Central memory CD8-positive, alpha-beta T cell (primary cell): Measurements from ENCODE around the gene HMCES.

Experiments used
- ATAC-seq: fragments of 150-1000 bp; cut with Tn5 transposase; replicated peaks from 2 replicates; pipeline ENCODE4 v1.10.0; 2022; ENCODE audit warnings: mild to moderate bottlenecking, moderate FRiP score, moderate number of reproducible peaks; ENCODE audit not compliant: poor library complexity, severe bottlenecking; ENCODE audit errors: extremely low read depth
- DNase-seq, 2 donors: peaks; one replicate each; pipeline ENCODE4 v3.0.0; 2021; ENCODE audit warnings: low spot score in 2 of 2
- H3K27ac Mint-ChIP-seq: one replicate; pipeline ENCODE4 v1.8.0; 2022; ENCODE audit warnings: low read depth, mild to moderate bottlenecking, moderate library complexity, mixed read lengths
- H3K27me3 Mint-ChIP-seq: one replicate; pipeline ENCODE4 v1.8.0; 2022; ENCODE audit warnings: mixed read lengths
- H3K36me3 Mint-ChIP-seq: one replicate; pipeline ENCODE4 v1.8.0; 2022; ENCODE audit warnings: mild to moderate bottlenecking, moderate library complexity, mixed read lengths; ENCODE audit not compliant: insufficient read depth
- H3K4me1 Mint-ChIP-seq: one replicate; pipeline ENCODE4 v1.8.0; 2022; ENCODE audit warnings: mixed read lengths
- H3K4me3 Mint-ChIP-seq: one replicate; pipeline ENCODE4 v1.8.0; 2022; ENCODE audit warnings: mild to moderate bottlenecking, moderate library complexity, mixed read lengths
- H3K9me3 Mint-ChIP-seq: one replicate; pipeline ENCODE4 v1.8.0; 2022; ENCODE audit warnings: mixed read lengths

Gene HMCES

GRCh38 chr3:129288446-129288845 lies 9.8 kb downstream of the HMCES start:
- no peaks in the 10 kb centered on the region for H3K27me3 Mint-ChIP-seq
- ATAC-seq (no peak), DNase-seq (no peak)
- no peaks in the 10 kb centered on the region for H3K9me3 Mint-ChIP-seq
- H3K4me1 Mint-ChIP-seq, result peaks cover 6% of the 10 kb centered on the region
- no peak overlapping the region for H3K27ac Mint-ChIP-seq
- no peak overlapping the region for H3K4me3 Mint-ChIP-seq
- H3K36me3 Mint-ChIP-seq, result peaks cover 58% of the 10 kb centered on the region

- H3K27ac Mint-ChIP-seq, result no peak overlapping the region
These were observed 10.7 kb downstream of the HMCES start for GRCh38 chr3:129289201-129289921.

GRCh38 chr3:129291236-129291886 lies 12.7 kb downstream of the HMCES start:
- peaks cover 68% of the 10 kb centered on the region for H3K36me3 Mint-ChIP-seq
- no peak for ATAC-seq

More at GRCh38 chr3:129289201-129289921, 10.7 kb downstream of the HMCES start:
- Mint-ChIP-seq H3K36me3 (peaks cover 62% of the 10 kb centered on the region), H3K4me1 (peaks cover 6% of the 10 kb centered on the region), H3K27me3 (no peaks in the 10 kb centered on the region), H3K4me3 (no peak overlapping the region), H3K9me3 (no peaks in the 10 kb centered on the region)
- DNase-seq (no peak), ATAC-seq (no peak)

GRCh38 chr3:129295286-129295685 lies 16.6 kb downstream of the HMCES start:
- Mint-ChIP-seq H3K27me3 (no peaks in the 10 kb centered on the region), H3K4me3 (no peak overlapping the region), H3K4me1 (peaks cover 12% of the 10 kb centered on the region), H3K27ac (no peak overlapping the region), H3K36me3 (peaks cover 76% of the 10 kb centered on the region), H3K9me3 (no peaks in the 10 kb centered on the region)
- no peak for ATAC-seq
- no peak for DNase-seq

More at GRCh38 chr3:129291236-129291886, 12.7 kb downstream of the HMCES start:
- Mint-ChIP-seq H3K4me1 (peaks cover 12% of the 10 kb centered on the region), H3K27me3 (no peaks in the 10 kb centered on the region), H3K9me3 (no peaks in the 10 kb centered on the region), H3K4me3 (no peak overlapping the region), H3K27ac (no peak overlapping the region)
- no peak for DNase-seq

- Mint-ChIP-seq H3K27me3 (no peaks in the 10 kb centered on the region), H3K27ac (no peak overlapping the region), H3K9me3 (no peaks in the 10 kb centered on the region), H3K4me1 (peaks cover 12% of the 10 kb centered on the region), H3K4me3 (no peak overlapping the region), H3K36me3 (peaks cover 57% of the 10 kb centered on the region)
- DNase-seq, result no peak
- no peak for ATAC-seq
These were observed 25.7 kb downstream of the HMCES start for GRCh38 chr3:129304146-129304961.

- Mint-ChIP-seq H3K4me1 (peaks cover 12% of the 10 kb centered on the region), H3K27ac (no peak overlapping the region), H3K9me3 (no peaks in the 10 kb centered on the region), H3K4me3 (no peak overlapping the region), H3K36me3 (peaks cover 52% of the 10 kb centered on the region), H3K27me3 (no peaks in the 10 kb centered on the region)
- DNase-seq (no peak), ATAC-seq (no peak)
These were observed 26.2 kb downstream of the HMCES start for GRCh38 chr3:129304962-129305222.

- no peaks in the 10 kb centered on the region for H3K27me3 Mint-ChIP-seq
- peaks cover 12% of the 10 kb centered on the region for H3K4me1 Mint-ChIP-seq
- peaks cover 46% of the 10 kb centered on the region for H3K36me3 Mint-ChIP-seq
- DNase-seq (no peak), ATAC-seq (no peak)
- H3K4me3 Mint-ChIP-seq, result no peak overlapping the region
- no peak overlapping the region for H3K27ac Mint-ChIP-seq
- H3K9me3 Mint-ChIP-seq, result no peaks in the 10 kb centered on the region
These were observed 27.0 kb downstream of the HMCES start for GRCh38 chr3:129305592-129306091.

GRCh38 chr3:129308636-129309035 lies 30.0 kb downstream of the HMCES start:
- no peaks in the 10 kb centered on the region for H3K9me3 Mint-ChIP-seq
- H3K27ac Mint-ChIP-seq, result no peak overlapping the region
- peaks cover 26% of the 10 kb centered on the region for H3K4me1 Mint-ChIP-seq
- H3K36me3 Mint-ChIP-seq, result peaks cover 30% of the 10 kb centered on the region
- ATAC-seq, result no peak
- no peak overlapping the region for H3K4me3 Mint-ChIP-seq
- no peaks in the 10 kb centered on the region for H3K27me3 Mint-ChIP-seq
- DNase-seq, result no peak

- Mint-ChIP-seq H3K27ac (peak overlapping the region; percentile 10), H3K36me3 (peaks cover 27% of the 10 kb centered on the region), H3K4me3 (no peak overlapping the region), H3K4me1 (peaks cover 29% of the 10 kb centered on the region), H3K27me3 (no peaks in the 10 kb centered on the region), H3K9me3 (no peaks in the 10 kb centered on the region)
- ATAC-seq (no peak), DNase-seq (no peak)
These were observed 31.7 kb downstream of the HMCES start for GRCh38 chr3:129310111-129311011.

GRCh38 chr3:129311054-129311902 lies 32.6 kb downstream of the HMCES start:
- Mint-ChIP-seq H3K36me3 (peaks cover 24% of the 10 kb centered on the region), H3K27ac (peak overlapping the region; percentile 93), H3K9me3 (no peaks in the 10 kb centered on the region), H3K4me3 (no peak overlapping the region), H3K4me1 (peaks cover 29% of the 10 kb centered on the region), H3K27me3 (no peaks in the 10 kb centered on the region)
- DNase-seq (no peak), ATAC-seq (no peak)

- DNase-seq (no peak), ATAC-seq (no peak)
- Mint-ChIP-seq H3K27me3 (no peaks in the 10 kb centered on the region), H3K9me3 (no peaks in the 10 kb centered on the region), H3K4me1 (peaks cover 29% of the 10 kb centered on the region), H3K36me3 (peaks cover 24% of the 10 kb centered on the region), H3K27ac (peak overlapping the region; percentile 93), H3K4me3 (no peak overlapping the region)
These were observed 33.5 kb downstream of the HMCES start for GRCh38 chr3:129312021-129312639.
